H1 (cell line): ENCODE results near the gene PTPRJ. TPM values are rescaled to one million over a fixed set of nuclear protein-coding genes. Genes with fewer than 3 reads are reported as not detected.

ENCODE experiments used
- CTCF ChIA-PET: fragments of 300-600 bp; sonication (Branson Sonifier 250); formaldehyde crosslinking; loops from one replicate; lab custom pipeline; 2021; ENCODE audit not compliant: partially characterized antibody; lab: Charles Lee
- POLR2A ChIA-PET: fragments of 300-600 bp; sonication (Branson Sonifier 250); formaldehyde crosslinking; loops from one replicate; lab custom pipeline; 2021; ENCODE audit warnings: inconsistent platforms; ENCODE audit not compliant: partially characterized antibody; lab: Charles Lee
- DNase-seq, 2 experiments: peaks; one replicate each; pipeline versions ENCODE4 v3.0.0 to v3.0.0-alpha.2; 2010 to 2022; ENCODE audit warnings: low spot score in 2 of 2, low read depth in 1 of 2, mixed read lengths in 1 of 2
- FAIRE-seq: peaks from 2 replicates; lab custom pipeline; 2011; peaks lifted over from hg19 to GRCh38; lab: Jason Lieb, UNC
- H2AFZ ChIP-seq: 2 replicates; pipeline ENCODE4 v1.8.1; 2012; ENCODE audit warnings: low read length, inconsistent platforms
- H2AK5ac ChIP-seq: 2 replicates; pipeline ENCODE4 v1.6.1; 2013; ENCODE audit warnings: low read depth, low read length
- H2BK120ac ChIP-seq: replicated peaks from 2 replicates; pipeline ENCODE3; 2013; ENCODE audit warnings: low read depth, low read length, inconsistent platforms
- H2BK12ac ChIP-seq: 2 replicates; pipeline ENCODE4 v1.6.1; 2013; ENCODE audit warnings: low read depth, low read length
- H2BK15ac ChIP-seq: 2 replicates; pipeline ENCODE4 v1.6.1; 2013; ENCODE audit warnings: low read length
- H2BK20ac ChIP-seq: 2 replicates; pipeline ENCODE4 v1.6.1; 2013; ENCODE audit warnings: low read length
- H2BK5ac ChIP-seq: 2 replicates; pipeline ENCODE4 v1.6.1; 2013; ENCODE audit warnings: low read depth, low read length
- H3K14ac ChIP-seq: 2 replicates; pipeline ENCODE4 v1.6.1; 2013; ENCODE audit warnings: inconsistent platforms; ENCODE audit not compliant: insufficient read length
- H3K18ac ChIP-seq: 2 replicates; pipeline ENCODE4 v1.6.1; 2013; ENCODE audit warnings: low read length; ENCODE audit errors: extremely low read depth
- H3K23ac ChIP-seq: 2 replicates; pipeline ENCODE4 v1.6.1; 2013; ENCODE audit warnings: inconsistent platforms; ENCODE audit not compliant: insufficient read length
- H3K23me2 ChIP-seq: 2 replicates; pipeline ENCODE4 v1.6.1; 2013; ENCODE audit warnings: low read depth, low read length
- H3K27ac ChIP-seq: 2 replicates; pipeline ENCODE4 v1.6.1; 2011; ENCODE audit warnings: low read depth, low read length, inconsistent platforms
- H3K27me3 ChIP-seq, 4 experiments: replicated peaks in 1 of 4; 1 replicate in 1 of 4; 2 replicates in 3 of 4; pipeline versions ENCODE4 v1.6.1 to v1.8.1; 2011 to 2013; ENCODE audit warnings: low read length in 3 of 4, mild to moderate bottlenecking in 3 of 4, inconsistent platforms in 2 of 4, mixed read lengths in 2 of 4, moderate library complexity in 1 of 4; ENCODE audit not compliant: control insufficient read depth in 3 of 4, insufficient read depth in 3 of 4; ENCODE audit errors: extremely low read depth in 1 of 4
- H3K36me3 ChIP-seq, 4 experiments: 2 replicates each; pipeline versions ENCODE4 v1.6.1 to v1.8.1; 2011 to 2013; ENCODE audit warnings: mild to moderate bottlenecking in 4 of 4, low read length in 3 of 4, moderate library complexity in 2 of 4, control low read depth in 1 of 4, inconsistent platforms in 1 of 4; ENCODE audit not compliant: insufficient read depth in 4 of 4, control insufficient read depth in 2 of 4
- H3K4ac ChIP-seq: replicated peaks from 2 replicates; pipeline ENCODE3; 2013; ENCODE audit warnings: low read length, low read depth, mixed read lengths, inconsistent platforms; ENCODE audit not compliant: insufficient read length
- H3K4me1 ChIP-seq, 4 experiments: replicated peaks in 1 of 4; 1 replicate in 1 of 4; 2 replicates in 3 of 4; pipeline versions ENCODE4 v1.6.1 to v1.8.1; 2011 to 2013; ENCODE audit warnings: low read length in 3 of 4, inconsistent platforms in 2 of 4, mixed read lengths in 1 of 4; ENCODE audit not compliant: insufficient read depth in 4 of 4, control insufficient read depth in 3 of 4
- H3K4me2 ChIP-seq, 2 experiments: 2 replicates each; pipeline versions ENCODE4 v1.6.1 to v1.8.1; 2011 to 2013; ENCODE audit warnings: low read depth in 2 of 2, low read length in 2 of 2, control low read depth in 1 of 2, inconsistent platforms in 1 of 2, mild to moderate bottlenecking in 1 of 2; ENCODE audit not compliant: insufficient read depth in 1 of 2
- H3K4me3 ChIP-seq, 4 experiments: fragments of 200-600, 300-600 bp in 1 of 4; sonication (generic), shearing (Covaris generic), sonication (Bioruptor Twin) in 1 of 4; 2 replicates each; pipeline versions ENCODE4 v1.5.1 to v1.8.1; 2011 to 2016; ENCODE audit warnings: low read length in 4 of 4, low read depth in 3 of 4, control low read depth in 2 of 4, inconsistent platforms in 2 of 4, mild to moderate bottlenecking in 2 of 4, mixed read lengths in 1 of 4, moderate library complexity in 1 of 4; ENCODE audit not compliant: insufficient read depth in 2 of 4; ENCODE audit errors: extremely low read depth in 1 of 4
- H3K56ac ChIP-seq: replicated peaks from 2 replicates; pipeline ENCODE3; 2013; ENCODE audit warnings: low read depth, mild to moderate bottlenecking, mixed read lengths, low read length, inconsistent platforms; ENCODE audit not compliant: insufficient read length
- H3K79me1 ChIP-seq: 2 replicates; pipeline ENCODE4 v1.6.1; 2013; ENCODE audit warnings: low read depth, low read length, control low read depth
- H3K79me2 ChIP-seq, 2 experiments: 2 replicates each; pipeline versions ENCODE4 v1.6.1 to v1.8.1; 2012 to 2013; ENCODE audit warnings: low read length in 2 of 2, mild to moderate bottlenecking in 2 of 2, inconsistent platforms in 1 of 2; ENCODE audit not compliant: insufficient read depth in 2 of 2, control insufficient read depth in 1 of 2
- H3K9ac ChIP-seq, 4 experiments: replicated peaks in 1 of 4; 1 replicate in 1 of 4; 2 replicates in 3 of 4; pipeline versions ENCODE4 v1.6.1 to v1.8.1; 2011 to 2013; ENCODE audit warnings: low read depth in 3 of 4, low read length in 3 of 4, control low read depth in 2 of 4, mild to moderate bottlenecking in 2 of 4, moderate library complexity in 2 of 4, inconsistent platforms in 1 of 4; ENCODE audit errors: extremely low read depth in 1 of 4
- H3K9me3 ChIP-seq, 2 experiments: 2 replicates each; pipeline versions ENCODE4 v1.6.1 to v1.8.1; 2012 to 2013; ENCODE audit warnings: mild to moderate bottlenecking in 2 of 2, moderate library complexity in 2 of 2, control low read depth in 1 of 2, inconsistent platforms in 1 of 2, low read depth in 1 of 2, low read length in 1 of 2, mixed read lengths in 1 of 2; ENCODE audit not compliant: insufficient read depth in 2 of 2
- H4K20me1 ChIP-seq, 2 experiments: replicated peaks in 1 of 2; 2 replicates each; pipeline versions ENCODE3 to v1.8.1; 2011 to 2013; ENCODE audit warnings: inconsistent platforms in 2 of 2, low read length in 2 of 2, mild to moderate bottlenecking in 1 of 2; ENCODE audit not compliant: insufficient read depth in 2 of 2, control insufficient read depth in 1 of 2
- H4K5ac ChIP-seq: 2 replicates; pipeline ENCODE4 v1.6.1; 2013; ENCODE audit warnings: low read length, low read depth, mixed read lengths, inconsistent platforms; ENCODE audit not compliant: insufficient read length
- H4K8ac ChIP-seq: 2 replicates; pipeline ENCODE4 v1.8.0; 2013; ENCODE audit warnings: mild to moderate bottlenecking, moderate library complexity, low read length, inconsistent platforms; ENCODE audit not compliant: insufficient read depth; ENCODE audit errors: extremely low read depth
- H4K91ac ChIP-seq: replicated peaks from 2 replicates; pipeline ENCODE3; 2013; ENCODE audit warnings: low read length, mixed read lengths, inconsistent platforms; ENCODE audit not compliant: insufficient read length
- CTBP2 ChIP-seq: IDR thresholded peaks from 2 replicates; pipeline ENCODE4 v1.7.0; 2011; ENCODE audit warnings: borderline replicate concordance, mild to moderate bottlenecking, moderate library complexity, mixed read lengths, low read length; ENCODE audit not compliant: insufficient read depth, insufficient read length
- GTF2F1 ChIP-seq: IDR thresholded peaks from 2 replicates; pipeline ENCODE4 v1.6.1; 2012; ENCODE audit warnings: low read depth, low read length, improper control_type of control experiment, borderline replicate concordance
- HDAC2 ChIP-seq, 2 experiments: fragments of 300-600 bp in 1 of 2; sonication (generic) in 1 of 2; IDR thresholded peaks; 2 replicates each; pipeline ENCODE4 v1.6.1; 2011 to 2012; ENCODE audit warnings: low read depth in 2 of 2, low read length in 2 of 2, mild to moderate bottlenecking in 2 of 2, moderate library complexity in 2 of 2, borderline replicate concordance in 1 of 2, inconsistent platforms in 1 of 2
- KDM1A ChIP-seq: fragments of 200-600, 300-600 bp; sonication (generic); IDR thresholded peaks from 2 replicates; pipeline ENCODE4 v1.7.1; 2016; ENCODE audit warnings: mild to moderate bottlenecking, low read length, borderline replicate concordance
- MAFK ChIP-seq: IDR thresholded peaks from 2 replicates; pipeline ENCODE4 v1.6.1; 2012; ENCODE audit warnings: low read depth, mild to moderate bottlenecking, improper control_type of control experiment, low read length
- RBBP5 ChIP-seq: IDR thresholded peaks from 2 replicates; pipeline ENCODE4 v1.7.1; 2012; ENCODE audit warnings: low read depth, mild to moderate bottlenecking, inconsistent platforms, low read length, moderate library complexity, borderline replicate concordance
- SP2 ChIP-seq: IDR thresholded peaks from 2 replicates; pipeline ENCODE4 v1.6.1; 2012; ENCODE audit warnings: mild to moderate bottlenecking, low read length, inconsistent platforms
- SRF ChIP-seq: IDR thresholded peaks from 2 replicates; pipeline ENCODE4 v1.6.1; 2011; ENCODE audit warnings: mild to moderate bottlenecking, low read depth, low read length, moderate library complexity
- TBP ChIP-seq: IDR thresholded peaks from 2 replicates; pipeline ENCODE4 v1.6.1; 2011; ENCODE audit warnings: low read depth, low read length, improper control_type of control experiment
- USF2 ChIP-seq: IDR thresholded peaks from 2 replicates; pipeline ENCODE4 v1.6.1; 2011; ENCODE audit warnings: low read length, improper control_type of control experiment
- WGBS, 2 experiments: shearing (Covaris generic) in 1 of 2; methylation state at CpG; one replicate each; pipeline versions ENCODE4 v1.1.6 to v1.1.7; 2013 to 2015; ENCODE audit warnings: low lambda C conversion rate in 2 of 2, mixed read lengths in 2 of 2, inconsistent platforms in 1 of 2, low coverage in 1 of 2, missing lambda C conversion rate in 1 of 2; ENCODE audit not compliant: insufficient replicate concordance in 2 of 2, insufficient coverage in 1 of 2, insufficient read length in 1 of 2; ENCODE audit errors: extremely low coverage in 1 of 2, missing lambda C conversion rate in 1 of 2; 5-methylcytosine and 5-hydroxymethylcytosine counted together
- polyA plus RNA-seq, 7 experiments: library from polyadenylated mRNA; depleted of rRNA in 3 of 7; stranded (reverse) in 5 of 7; unstranded in 2 of 7; fragments of >200 nt in 5 of 7; fragments of 200-250 nt in 2 of 7; gene quantifications; 1 replicate in 5 of 7; 2 replicates in 1 of 7; 4 replicates in 1 of 7; pipeline versions ENCODE4 v1.2.1 to v1.2.3, GENCODE V29; 2011 to 2013; ENCODE audit warnings: missing spikeins in 2 of 7, mixed read lengths in 2 of 7
- total RNA-seq: library from RNA; stranded (reverse); fragmentation: NEBNext Ultra II Directional; extraction: Animal tissue kit (Norgen Biotek cat#: 25700); gene quantifications from 2 replicates; pipeline ENCODE4 v1.2.1, GENCODE V29; 2021

The PTPRJ gene
- total and polyA plus RNA-seq, 2 of the 8 experiments (the other 6 are each of a cell fraction or from before 2014, with no cell fraction given): 4.4 to 22.6 TPM

- Histone ChIP-seq H2BK15ac (no peak overlapping the region), H2BK12ac (no peak overlapping the region), H2AFZ (no peak overlapping the region), H3K4me1 (peaks cover 0 to 7% (median 3%) of the 10 kb centered on the region in 4 experiments; a peak in 3 of 7 replicates), H3K36me3 (no peaks in the 10 kb centered on the region), H2AK5ac (no peak overlapping the region), H3K23ac (no peak overlapping the region), H3K27me3 (no peaks in the 10 kb centered on the region), H4K20me1 (no peaks in the 10 kb centered on the region), H3K14ac (no peak overlapping the region), H3K79me2 (peaks cover 3 to 51% of the 10 kb centered on the region in 2 experiments; a peak in 3 of 4 replicates), H3K4ac (no peak overlapping the region), H3K4me2 (no peak overlapping the region), H2BK20ac (no peak overlapping the region), H3K18ac (no peak overlapping the region), H3K9ac (no peak overlapping the region), H3K9me3 (no peaks in the 10 kb centered on the region), H3K23me2 (no peaks in the 10 kb centered on the region), H3K79me1 (no peaks in the 10 kb centered on the region), H3K56ac (no peak overlapping the region), H3K4me3 (no peak overlapping the region), H2BK120ac (no peak overlapping the region), H3K27ac (no peak overlapping the region), H2BK5ac (no peak overlapping the region), H4K91ac (no peak overlapping the region), H4K5ac (no peak overlapping the region), H4K8ac (no peak overlapping the region)
- POLR2A ChIA-PET: no interaction called here
- no peak for TF ChIP-seq SRF
- no peak for TF ChIP-seq TBP
- TF ChIP-seq KDM1A: peak; percentile 95
- TF ChIP-seq CTBP2: no peak
- TF ChIP-seq SP2: no peak
- no peak for TF ChIP-seq RBBP5
- no peak for TF ChIP-seq GTF2F1
- TF ChIP-seq USF2: no peak
- TF ChIP-seq HDAC2 (IDR thresholded peaks at IDR 0.05; ENCODE audit: borderline replicate concordance in 1 of 2, low read depth in 2 of 2, low read length in 2 of 2): peak in 1 of 2 experiments; percentile 86; a peak in 1 of 4 replicates
- TF ChIP-seq MAFK: no peak
- WGBS, 2 experiments: 94% methylated on average over 2 of the region's 2 CpGs; no CpG with 5 or more reads in 1 of the 2 experiments
- DNase-seq (no peak), FAIRE-seq (no peak)
- CTCF ChIA-PET: interaction anchor here (0.9 to 1.1 kb wide), 4 partner anchors 8 to 120 kb away, joined by 3 to 6 read pairs (median 3); no protein-coding TSS in a partner anchor
Measured at GRCh38 chr11:47989779-47990178, 9.4 kb downstream of the PTPRJ start.
